K562 (cell line): Measurements from ENCODE around the gene ABL1. TPM values are rescaled to one million over a fixed set of nuclear protein-coding genes. Genes with fewer than 3 reads are reported as not detected.

ENCODE experiments used
- ATAC-seq: fragments of 200-7000 bp; cut with Tn5 transposase; 3 replicates; pipeline ENCODE4 v1.9.1; 2020; ENCODE audit warnings: moderate library complexity
- BruUV-seq: library from RNA; stranded (reverse); fragments of 400-500 nt; replicated peaks from 2 replicates; lab custom pipeline; 2021; lab: Mats Ljungman, UMichigan
- CTCF ChIA-PET: fragments of 300-600 bp; formaldehyde crosslinking; extraction: SDS; loops from one replicate; lab custom pipeline; 2021; ENCODE audit warnings: low intra/inter-chr PET ratio; lab: Yijun Ruan, JAX
- POLR2A ChIA-PET: fragments of 300-600, 350-650 bp; sonication (Branson Sonifier 250); formaldehyde crosslinking; extraction: SDS; loops from one replicate; lab custom pipeline; 2021; ENCODE audit warnings: antibody characterized with exemption, inconsistent platforms; lab: Yijun Ruan, JAX
- DNase-seq, 4 experiments: peaks; one replicate each; pipeline versions ENCODE4 v3.0.0 to v3.0.0-alpha.2; 2011 to 2018; ENCODE audit warnings: low spot score in 3 of 4, mixed read lengths in 3 of 4; ENCODE audit errors: extremely low read depth in 1 of 4
- FAIRE-seq: peaks from 2 replicates; lab custom pipeline; 2011; peaks lifted over from hg19 to GRCh38; lab: Jason Lieb, UNC
- H2AFZ ChIP-seq: 2 replicates; pipeline ENCODE4 v1.6.0; 2011; ENCODE audit warnings: low read depth, low read length, control low read depth, inconsistent platforms
- H3K27ac ChIP-seq: fragments of 200-600 bp; 3 replicates; pipeline ENCODE4 v1.8.0; 2011; ENCODE audit warnings: low read depth, mild to moderate bottlenecking, control low read depth, inconsistent platforms, low read length, moderate library complexity, mixed read lengths; ENCODE audit errors: extremely low read depth
- H3K27me3 ChIP-seq, 2 experiments: fragments of 300-600 bp in 1 of 2; 2 replicates in 1 of 2; 3 replicates in 1 of 2; pipeline versions ENCODE4 v1.6.0 to v1.8.0; 2011; ENCODE audit warnings: inconsistent platforms in 2 of 2, low read length in 2 of 2, mild to moderate bottlenecking in 1 of 2, mixed read lengths in 1 of 2, moderate library complexity in 1 of 2; ENCODE audit not compliant: control insufficient read depth in 2 of 2, insufficient read depth in 2 of 2
- H3K36me3 ChIP-seq: fragments of 300-600 bp; 3 replicates; pipeline ENCODE4 v1.8.0; 2011; ENCODE audit warnings: mild to moderate bottlenecking, low read length, inconsistent platforms; ENCODE audit not compliant: control insufficient read depth, insufficient read depth
- H3K4me1 ChIP-seq, 2 experiments: fragments of 200-600 bp in 1 of 2; replicated peaks in 1 of 2; 2 replicates in 1 of 2; 3 replicates in 1 of 2; pipeline versions ENCODE4 v1.5.1 to v1.8.0; 2011; ENCODE audit warnings: inconsistent platforms in 2 of 2, low read length in 2 of 2, mild to moderate bottlenecking in 1 of 2, mixed read lengths in 1 of 2, moderate library complexity in 1 of 2; ENCODE audit not compliant: control insufficient read depth in 2 of 2, insufficient read depth in 2 of 2
- H3K4me2 ChIP-seq: 2 replicates; pipeline ENCODE4 v1.6.1; 2011; ENCODE audit warnings: low read length, control low read depth, inconsistent platforms, mixed read lengths; ENCODE audit not compliant: insufficient read depth
- H3K4me3 ChIP-seq: fragments of 200-600 bp; sonication (generic), shearing (Covaris generic); 2 replicates; pipeline ENCODE4 v1.5.1; 2016; ENCODE audit warnings: control low read depth, inconsistent platforms
- H3K79me2 ChIP-seq: fragments of 200-600 bp; 3 replicates; pipeline ENCODE4 v1.8.0; 2011; ENCODE audit warnings: low read length, inconsistent platforms; ENCODE audit not compliant: control insufficient read depth, insufficient read depth
- H3K9ac ChIP-seq, 2 experiments: 2 replicates each; pipeline versions ENCODE4 v1.6.0 to v1.6.1; 2011; ENCODE audit warnings: low read depth in 2 of 2, low read length in 2 of 2, control low read depth in 1 of 2, inconsistent platforms in 1 of 2, mild to moderate bottlenecking in 1 of 2, mixed read lengths in 1 of 2; ENCODE audit not compliant: insufficient read depth in 1 of 2
- H3K9me1 ChIP-seq: one replicate; pipeline ENCODE4 v1.6.0; 2011; ENCODE audit warnings: inconsistent platforms, mild to moderate bottlenecking, low read length, moderate library complexity; ENCODE audit not compliant: control insufficient read depth, insufficient read depth
- H3K9me3 ChIP-seq: replicated peaks from 2 replicates; pipeline ENCODE4 v1.5.1; 2011; ENCODE audit warnings: low read depth, low read length, inconsistent platforms; ENCODE audit not compliant: control insufficient read depth, insufficient read depth
- H4K20me1 ChIP-seq: replicated peaks from 2 replicates; pipeline ENCODE4 v1.6.1; 2011; ENCODE audit warnings: low read length, inconsistent platforms, mixed read lengths; ENCODE audit not compliant: control insufficient read depth, insufficient read depth
- CBX5 ChIP-seq: IDR thresholded peaks from 2 replicates; pipeline ENCODE4 v1.6.1; 2014; ENCODE audit warnings: low read depth, borderline replicate concordance
- SETDB1 ChIP-seq: IDR thresholded peaks from one replicate; pipeline ENCODE4 v1.6.1; 2012; ENCODE audit warnings: low read length, control low read depth, inconsistent platforms
- TBP ChIP-seq: optimal IDR thresholded peaks from 2 replicates; pipeline ENCODE3; 2011; ENCODE audit warnings: low read depth, low read length, improper control_type of control experiment
- TOE1 ChIP-seq, 2 experiments: fragments of 450-650 bp in 1 of 2; sonication (generic) in 1 of 2; formaldehyde crosslinking in 1 of 2; IDR thresholded peaks; 2 replicates each; pipeline versions ENCODE4 v1.7.1 to v1.8.0; 2016 to 2022; ENCODE audit warnings: borderline replicate concordance in 2 of 2, mild to moderate bottlenecking in 2 of 2, antibody characterized with exemption in 1 of 2, inconsistent platforms in 1 of 2, low read depth in 1 of 2, missing genetic modification reagents in 1 of 2, moderate library complexity in 1 of 2
- ZFX ChIP-seq: sonication (generic); formaldehyde crosslinking; IDR thresholded peaks from 2 replicates; pipeline ENCODE4 v1.8.0; 2022; ENCODE audit warnings: mild to moderate bottlenecking, missing genetic modification reagents, moderate library complexity
- ZNF263 ChIP-seq: sonication (generic); formaldehyde crosslinking; IDR thresholded peaks from 2 replicates; pipeline ENCODE4 v1.8.0; 2022; ENCODE audit warnings: mild to moderate bottlenecking, missing genetic modification reagents, borderline replicate concordance
- ZNF589 ChIP-seq: fragments of 200-800 bp; sonication (Bioruptor generic); IDR thresholded peaks from 2 replicates; pipeline ENCODE4 v1.6.1; 2016; ENCODE audit warnings: low read depth, missing genetic modification characterization, missing compliant biosample characterization
- WGBS: fragments of 100-300 bp; shearing (Covaris generic); methylation state at CpG from one replicate; pipeline ENCODE4 v1.1.6; 2016; ENCODE audit warnings: low coverage, mixed read lengths; ENCODE audit not compliant: insufficient coverage; ENCODE audit errors: missing lambda C conversion rate; 5-methylcytosine and 5-hydroxymethylcytosine counted together
- in situ Hi-C: fragments of 300-500 bp; cut with MboI; formaldehyde crosslinking; loops from 4 replicates; pipeline ENCODE4 v1.15.0; 2018; ENCODE audit warnings: inconsistent platforms, mixed read lengths
- intact Hi-C: fragments of 100-400 bp; cut with micrococcal nuclease; formaldehyde crosslinking; loops from 2 replicates; pipeline ENCODE4 v1.14.2; 2022
- polyA plus RNA-seq, 8 experiments: library from polyadenylated mRNA; depleted of rRNA in 4 of 8; stranded (reverse) in 5 of 8; unstranded in 3 of 8; fragments of >200 nt; fragmentation: Nextera tagmentation in 2 of 8; fragmentation: Illumina TruSeq in 1 of 8; extraction: Ambion mirVana in 2 of 8; extraction: Trizol in 1 of 8; gene quantifications; 2 replicates each; pipeline versions ENCODE4 v1.2.1 to v1.2.3, GENCODE V29; 2011 to 2014; ENCODE audit warnings: inconsistent platforms in 1 of 8, missing spikeins in 1 of 8
- total RNA-seq, 7 experiments: library from RNA; depleted of rRNA in 6 of 7; stranded (reverse); fragments of >200 nt in 6 of 7; fragmentation: Illumina TruSeq in 2 of 7; extraction: Trizol in 2 of 7; gene quantifications; 2 replicates each; pipeline versions ENCODE4 v1.2.1 to v1.2.3, GENCODE V29; 2011 to 2021; ENCODE audit warnings: low replicate concordance in 1 of 7
- TF ChIP-seq, protein P1 (sequence below): sonication (generic); formaldehyde crosslinking; IDR thresholded peaks from 2 replicates; pipeline ENCODE4 v1.8.1; 2023; ENCODE audit warnings: mild to moderate bottlenecking, missing genetic modification reagents, moderate library complexity
- TF ChIP-seq, protein P2 (sequence below), 2 experiments: fragments of 450-650 bp in 1 of 2; sonication (generic) in 1 of 2; formaldehyde crosslinking; conservative IDR thresholded peaks; 2 replicates each; pipeline versions ENCODE4 v1.4.0 to v1.8.1; 2020 to 2022; ENCODE audit warnings: mild to moderate bottlenecking in 1 of 2, missing genetic modification reagents in 1 of 2

The ABL1 gene
- total and polyA plus RNA-seq, 9 of the 15 experiments (the other 6 are each of a cell fraction or from before 2014, with no cell fraction given), result 1.5 to 130 (median 37.8) TPM

DNA sequence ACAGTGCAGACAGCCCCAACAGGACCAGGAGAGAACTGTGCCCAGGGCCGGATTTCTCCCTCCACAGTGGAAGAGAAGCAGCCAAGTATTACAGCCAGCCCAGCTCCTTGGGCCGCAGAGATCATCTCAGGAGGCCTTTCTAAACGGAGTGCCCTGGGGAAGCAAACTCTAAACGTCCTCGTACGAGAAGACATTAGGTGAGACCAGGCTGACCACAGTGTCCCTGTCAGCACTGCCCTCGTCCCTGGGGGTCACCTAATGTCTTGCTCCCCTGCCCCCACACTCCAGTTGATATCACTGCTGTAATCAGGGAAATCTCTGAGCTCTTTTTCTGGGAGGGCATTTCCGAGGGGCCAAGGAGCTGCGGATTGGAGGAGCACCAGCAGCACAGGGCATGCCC lies 55.1 kb downstream of the ABL1 start:
- Histone ChIP-seq H4K20me1 (peaks cover 74% of the 10 kb centered on the region), H3K9me1 (peaks cover 3% of the 10 kb centered on the region), H3K9me3 (no peaks in the 10 kb centered on the region), H3K9ac (peak overlapping the region in 1 of 2 experiments; percentile 5; a peak in 2 of 4 replicates), H3K4me2 (no peak overlapping the region), H3K79me2 (no peaks in the 10 kb centered on the region), H3K27me3 (no peaks in the 10 kb centered on the region; a peak in 1 of 5 replicates), H3K27ac (no peak overlapping the region), H3K4me3 (no peak overlapping the region), H3K36me3 (peaks cover 53% of the 10 kb centered on the region), H2AFZ (no peak overlapping the region), H3K4me1 (peaks cover 6 to 50% of the 10 kb centered on the region in 2 experiments; a peak in 4 of 5 replicates)
- POLR2A ChIA-PET, result interaction anchor here (0.6 to 14.2 kb wide), 15 partner anchors 8 to 543 kb away, joined by 3 to 334 read pairs (median 4); no protein-coding TSS in a partner anchor
- in situ Hi-C loops (no loop called here), intact Hi-C loops (no loop called here)
- ATAC-seq, result no peak
- no peak for FAIRE-seq
- CTCF ChIA-PET, result interaction anchor here (0.5 to 0.7 kb wide), 2 partner anchors 19 to 366 kb away, joined by 3 read pairs; no protein-coding TSS in a partner anchor
- BruUV-seq, result no TSS peak
- DNase-seq, result peak in 1 of 4 experiments; percentile 49
- WGBS, result 69% methylated on average over 9 of the region's 9 CpGs
- TF ChIP-seq ZFX (no peak), TOE1 (IDR thresholded peaks at IDR 0.05; ENCODE audit: borderline replicate concordance) (no peak), TOE1 (CRISPR knock-in tag; IDR thresholded peaks at IDR 0.05; ENCODE audit: borderline replicate concordance, low read depth) (no peak), CBX5 (no peak), ZNF589 (CRISPR knock-in tag) (no peak), TBP (no peak), SETDB1 (no peak), ZNF263 (CRISPR knock-in tag) (no peak)
- TF ChIP-seq, protein P1, sequence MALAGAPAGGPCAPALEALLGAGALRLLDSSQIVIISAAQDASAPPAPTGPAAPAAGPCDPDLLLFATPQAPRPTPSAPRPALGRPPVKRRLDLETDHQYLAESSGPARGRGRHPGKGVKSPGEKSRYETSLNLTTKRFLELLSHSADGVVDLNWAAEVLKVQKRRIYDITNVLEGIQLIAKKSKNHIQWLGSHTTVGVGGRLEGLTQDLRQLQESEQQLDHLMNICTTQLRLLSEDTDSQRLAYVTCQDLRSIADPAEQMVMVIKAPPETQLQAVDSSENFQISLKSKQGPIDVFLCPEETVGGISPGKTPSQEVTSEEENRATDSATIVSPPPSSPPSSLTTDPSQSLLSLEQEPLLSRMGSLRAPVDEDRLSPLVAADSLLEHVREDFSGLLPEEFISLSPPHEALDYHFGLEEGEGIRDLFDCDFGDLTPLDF (CRISPR knock-in tag), result peak; percentile 31; the same call in 1 of the 2 replicates
- TF ChIP-seq, protein P2, sequence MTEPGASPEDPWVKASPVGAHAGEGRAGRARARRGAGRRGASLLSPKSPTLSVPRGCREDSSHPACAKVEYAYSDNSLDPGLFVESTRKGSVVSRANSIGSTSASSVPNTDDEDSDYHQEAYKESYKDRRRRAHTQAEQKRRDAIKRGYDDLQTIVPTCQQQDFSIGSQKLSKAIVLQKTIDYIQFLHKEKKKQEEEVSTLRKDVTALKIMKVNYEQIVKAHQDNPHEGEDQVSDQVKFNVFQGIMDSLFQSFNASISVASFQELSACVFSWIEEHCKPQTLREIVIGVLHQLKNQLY (CRISPR knock-in tag; conservative IDR thresholded peaks at IDR 0.05), result peak in 1 of 2 experiments; percentile 75; a peak in 1 of 4 replicates
